GM21423 (cell line): ENCODE data around the gene TALDO1.

ENCODE experiments used
- ATAC-seq: cut with Tn5 transposase; IDR thresholded peaks from one replicate; pipeline ENCODE4 v1.9.1; 2021; ENCODE audit warnings: mild to moderate bottlenecking, moderate library complexity; ENCODE audit not compliant: unreplicated experiment

TALDO1 gene

DNA sequence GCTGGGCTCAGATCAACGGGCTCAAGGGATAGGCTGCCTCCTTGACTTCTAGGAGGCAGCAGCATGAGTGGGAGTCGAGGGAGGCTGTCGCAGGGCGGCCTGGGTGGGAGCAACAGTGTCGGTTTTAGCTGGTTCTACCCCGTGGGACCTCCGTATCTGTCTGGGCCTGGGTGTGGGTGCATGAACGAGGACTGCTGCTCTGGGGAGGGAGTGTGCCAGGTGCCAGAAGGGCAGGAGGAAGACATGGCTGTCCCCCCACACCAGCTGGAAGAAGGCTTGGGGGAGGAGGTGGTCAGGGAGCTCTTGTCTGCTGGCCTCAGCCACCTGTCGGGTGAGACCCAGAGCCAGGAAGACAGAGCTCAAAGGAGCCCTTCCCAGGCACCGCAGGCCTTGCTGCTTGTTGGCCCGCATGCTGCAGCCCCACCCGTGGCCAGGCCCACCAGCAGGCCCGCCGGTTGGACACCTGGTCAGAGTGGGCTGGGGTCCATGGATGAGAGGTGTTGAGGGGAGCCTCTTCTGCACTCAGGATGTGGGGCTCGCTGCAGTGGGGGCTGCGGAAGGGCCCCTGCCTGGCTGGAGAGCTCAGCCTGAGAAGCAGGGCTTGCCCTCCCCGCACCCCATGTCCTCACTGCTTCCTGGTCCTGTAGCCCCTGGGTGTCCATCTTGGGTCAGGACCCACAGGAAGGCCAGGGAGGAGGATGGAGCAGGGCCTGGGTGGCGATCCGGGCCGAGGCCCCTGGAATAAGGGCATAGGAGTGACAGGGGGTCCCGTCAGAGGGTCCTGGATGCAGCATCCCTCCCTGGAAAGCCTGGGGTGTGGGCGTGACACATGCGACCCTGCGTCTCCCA is 39.2 kb downstream of the TALDO1 start:
- ATAC-seq = no peak

DNA sequence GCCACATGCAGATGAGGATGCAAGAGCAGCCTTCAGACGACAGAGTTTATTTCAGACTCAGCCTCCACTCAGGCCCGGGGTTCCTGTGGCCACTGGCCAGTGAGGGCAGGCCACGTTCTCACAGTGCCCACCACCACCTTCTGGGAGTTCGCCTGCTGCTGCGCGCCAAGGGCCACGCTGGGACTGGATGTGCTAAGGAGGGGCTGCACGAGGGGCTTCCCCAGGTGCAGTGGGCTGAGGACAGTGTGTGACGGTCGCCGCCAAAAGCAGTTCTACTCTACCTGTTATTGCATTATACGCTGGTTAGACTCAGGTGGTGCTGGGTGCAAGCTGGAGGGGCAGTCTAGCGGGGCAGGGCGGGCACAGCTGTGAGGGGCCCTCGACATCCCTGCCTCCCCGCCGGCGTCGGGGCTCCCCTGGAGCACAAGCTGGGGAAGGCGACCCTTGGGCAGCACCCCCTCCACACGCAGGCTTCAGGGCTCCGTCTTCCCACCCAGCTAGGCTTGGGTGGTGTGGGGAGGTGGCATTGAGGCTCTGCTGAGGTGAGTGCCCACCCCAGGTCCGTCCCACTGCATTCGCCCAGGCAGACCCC is 39.9 kb downstream of the TALDO1 start:
- no peak for ATAC-seq

GRCh38 chr11:788009-788640 is 40.9 kb downstream of the TALDO1 start:
- no peak for ATAC-seq

GRCh38 chr11:788953-789940 is 42.0 kb downstream of the TALDO1 start:
- no peak for ATAC-seq

DNA sequence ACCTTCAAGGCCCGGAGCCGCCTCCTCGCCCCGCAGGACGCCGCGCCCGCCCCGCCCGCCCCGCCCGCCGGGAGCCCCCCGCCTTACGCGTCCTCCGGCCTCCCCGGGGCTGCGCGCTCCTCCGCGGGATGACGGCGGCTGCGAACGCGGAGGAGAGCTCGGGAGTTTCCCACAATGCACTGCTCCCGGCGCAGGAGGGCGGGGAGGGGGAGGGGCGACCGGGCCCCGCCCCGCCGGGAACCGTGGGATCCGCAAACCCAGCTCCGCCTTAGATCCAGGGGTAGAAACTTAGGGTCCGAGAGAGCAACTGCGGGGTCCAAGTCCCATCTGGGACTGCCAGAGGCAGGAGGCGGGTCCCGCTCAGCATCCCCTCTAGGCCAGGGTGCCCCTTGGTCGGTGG is 42.7 kb downstream of the TALDO1 start, which contains the start of gene CEND1:
Gene CEND1, minus strand, starts transcription at position 148 of the 400 bp plus-strand sequence. CDS start 1,514 bp downstream, outside the sequence.
- no peak for ATAC-seq

GRCh38 chr11:790721-791564 is 43.7 kb downstream of the TALDO1 start:
- ATAC-seq = no peak

- ATAC-seq = no peak
These were observed 44.6 kb downstream of the TALDO1 start for GRCh38 chr11:791658-792534.

GRCh38 chr11:792535-792821 is 45.2 kb downstream of the TALDO1 start:
- no peak for ATAC-seq

DNA sequence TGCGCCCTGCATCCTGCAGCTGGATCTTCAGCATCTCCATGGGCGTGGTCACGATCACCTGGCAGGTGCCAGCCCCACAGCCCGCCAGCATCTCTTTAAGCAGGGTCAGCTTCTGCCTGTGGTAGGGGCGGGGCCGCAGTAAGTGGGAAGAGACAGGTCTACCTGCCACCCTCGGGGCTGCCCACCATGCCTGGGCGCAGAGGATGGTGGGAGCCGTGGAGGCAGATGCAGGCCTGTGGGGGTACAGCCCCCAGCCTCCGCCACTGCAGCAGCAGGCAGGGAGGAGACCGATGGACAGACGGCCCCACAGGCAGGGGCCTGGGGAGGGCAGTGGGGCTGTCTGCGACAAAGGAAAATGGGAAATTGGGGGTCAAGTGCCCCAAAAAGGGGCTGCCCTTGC is 45.6 kb downstream of the TALDO1 start:
- no peak for ATAC-seq

- no peak for ATAC-seq
These were observed 46.3 kb downstream of the TALDO1 start for GRCh38 chr11:793556-793955.

GRCh38 chr11:794013-794765 is 46.9 kb downstream of the TALDO1 start:
- ATAC-seq = no peak

- ATAC-seq = no peak
These were observed 47.7 kb downstream of the TALDO1 start for GRCh38 chr11:794766-795633.

GRCh38 chr11:795634-796564 is 48.6 kb downstream of the TALDO1 start:
- peak; percentile 27 for ATAC-seq

DNA sequence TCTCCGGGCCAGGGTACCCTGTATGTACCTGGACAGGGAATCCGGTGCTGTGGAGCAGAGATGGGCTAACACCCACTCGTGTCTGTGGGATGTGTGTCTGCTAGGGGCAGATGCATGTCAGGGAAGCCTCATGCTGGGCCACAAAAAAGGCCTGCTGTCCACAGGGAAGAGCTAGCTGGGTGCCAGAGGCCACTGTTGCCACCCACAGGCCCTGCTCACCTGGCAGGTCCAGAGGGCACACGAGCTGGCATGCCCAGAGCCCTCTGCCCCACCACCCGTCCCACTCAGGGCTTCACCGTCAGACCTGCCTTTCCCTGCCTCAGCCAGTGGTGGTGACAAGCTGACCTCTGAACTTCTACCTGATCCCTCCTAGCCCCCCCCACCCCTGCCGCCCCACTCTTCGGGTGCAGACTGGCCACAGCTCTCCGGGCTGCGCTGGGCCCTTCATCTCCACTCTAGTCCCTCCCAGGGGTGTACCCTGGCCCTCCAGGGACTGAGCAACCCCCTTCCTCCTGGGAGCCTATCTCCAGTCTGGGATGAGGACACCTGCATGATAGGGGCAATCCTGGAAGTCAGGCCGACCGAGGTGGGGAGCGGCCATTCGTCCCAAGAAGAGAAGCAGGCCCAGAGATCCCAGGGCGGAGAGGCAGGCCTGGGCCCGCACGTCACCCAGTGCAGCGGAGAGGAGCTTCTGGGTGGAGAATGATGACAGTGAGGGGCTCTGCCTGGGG is 49.5 kb downstream of the TALDO1 start:
- ATAC-seq = no peak

GRCh38 chr11:797296-798092 is 50.2 kb downstream of the TALDO1 start:
- ATAC-seq = peak; percentile 34
